Endothelial cell of umbilical vein (primary cell): ENCODE measurements around the gene CHI3L2. TPM values are rescaled to one million over a fixed set of nuclear protein-coding genes. Genes with fewer than 3 reads are reported as not detected.

Source experiments
- BruUV-seq: library from RNA; stranded (reverse); fragments of 400-500 nt; replicated peaks from 2 replicates; lab custom pipeline; 2021; lab: Mats Ljungman, UMichigan
- CTCF ChIA-PET: fragments of 300-600, 350-600 bp; sonication (Branson Sonifier 250); formaldehyde crosslinking; loops from one replicate; lab custom pipeline; 2021; ENCODE audit warnings: antibody characterized with exemption, inconsistent platforms; lab: Charles Lee
- POLR2A ChIA-PET: fragments of 300-600, 350-600 bp; sonication (Branson Sonifier 250); formaldehyde crosslinking; loops from one replicate; lab custom pipeline; 2021; ENCODE audit warnings: antibody characterized with exemption, inconsistent platforms; lab: Charles Lee
- DNase-seq: peaks from one replicate; pipeline ENCODE4 v3.0.0-alpha.2; 2011; ENCODE audit warnings: low read depth, low spot score
- FAIRE-seq: peaks from 2 replicates; lab custom pipeline; 2011; peaks lifted over from hg19 to GRCh38; lab: Jason Lieb, UNC
- H2AFZ ChIP-seq: 2 replicates; pipeline ENCODE4 v1.6.0; 2012; ENCODE audit warnings: low read depth, low read length, control low read depth, inconsistent platforms
- H3K27ac ChIP-seq: 2 replicates; pipeline ENCODE4 v1.5.1; 2011; ENCODE audit warnings: low read depth, mild to moderate bottlenecking, control low read depth, low read length, moderate library complexity; ENCODE audit not compliant: insufficient read depth
- H3K27me3 ChIP-seq, 2 experiments: 2 replicates each; pipeline versions ENCODE4 v1.6.0 to v1.6.1; 2011; ENCODE audit warnings: low read length in 2 of 2, mixed read lengths in 1 of 2; ENCODE audit not compliant: control insufficient read depth in 2 of 2, insufficient read depth in 2 of 2
- H3K36me3 ChIP-seq, 2 experiments: 2 replicates in 1 of 2; 3 replicates in 1 of 2; pipeline ENCODE4 v1.5.1; 2011; ENCODE audit warnings: low read length in 2 of 2, mild to moderate bottlenecking in 1 of 2, moderate library complexity in 1 of 2; ENCODE audit not compliant: control insufficient read depth in 2 of 2, insufficient read depth in 2 of 2; ENCODE audit errors: extremely low read depth in 1 of 2
- H3K4me1 ChIP-seq: 3 replicates; pipeline ENCODE4 v1.5.1; 2011; ENCODE audit warnings: mild to moderate bottlenecking, low read length; ENCODE audit not compliant: control insufficient read depth, insufficient read depth; ENCODE audit errors: extremely low read depth
- H3K4me2 ChIP-seq: 2 replicates; pipeline ENCODE4 v1.6.1; 2011; ENCODE audit warnings: low read length, control low read depth, mixed read lengths; ENCODE audit not compliant: insufficient read depth
- H3K4me3 ChIP-seq, 3 experiments: fragments of 200-600 bp in 1 of 3; sonication (generic), shearing (Covaris generic) in 1 of 3; replicated peaks in 1 of 3; 2 replicates each; pipeline ENCODE4 v1.5.1; 2011 to 2016; ENCODE audit warnings: control low read depth in 3 of 3, low read length in 3 of 3, mild to moderate bottlenecking in 2 of 3, inconsistent platforms in 1 of 3, low read depth in 1 of 3, moderate library complexity in 1 of 3; ENCODE audit not compliant: insufficient read depth in 1 of 3
- H3K79me2 ChIP-seq: 2 replicates; pipeline ENCODE4 v1.6.0; 2012; ENCODE audit warnings: low read length, inconsistent platforms; ENCODE audit not compliant: control insufficient read depth, insufficient read depth
- H3K9ac ChIP-seq: replicated peaks from 2 replicates; pipeline ENCODE3; 2011; ENCODE audit warnings: low read length, control low read depth; ENCODE audit not compliant: insufficient read depth; ENCODE audit errors: extremely low read depth
- H3K9me1 ChIP-seq: replicated peaks from 3 replicates; pipeline ENCODE4 v1.6.0; 2011; ENCODE audit warnings: mild to moderate bottlenecking, low read length; ENCODE audit not compliant: control insufficient read depth, insufficient read depth; ENCODE audit errors: extremely low read depth
- H3K9me3 ChIP-seq: replicated peaks from 2 replicates; pipeline ENCODE4 v1.5.1; 2012; ENCODE audit warnings: low read length, inconsistent platforms; ENCODE audit not compliant: control insufficient read depth, insufficient read depth
- H4K20me1 ChIP-seq: replicated peaks from 2 replicates; pipeline ENCODE3; 2011; ENCODE audit warnings: mild to moderate bottlenecking, low read length; ENCODE audit not compliant: control insufficient read depth, insufficient read depth; ENCODE audit errors: extremely low read depth
- EZH2 ChIP-seq: IDR thresholded peaks from 2 replicates; pipeline ENCODE4 v1.6.1; 2012; ENCODE audit warnings: borderline replicate concordance, low read depth, mild to moderate bottlenecking, moderate library complexity, low read length, inconsistent platforms; ENCODE audit not compliant: severe bottlenecking
- FOS ChIP-seq: IDR thresholded peaks from 2 replicates; pipeline ENCODE4 v1.6.1; 2011; ENCODE audit warnings: mild to moderate bottlenecking, low read length, moderate library complexity, borderline replicate concordance; ENCODE audit not compliant: insufficient read depth
- GATA2 ChIP-seq: IDR thresholded peaks from 2 replicates; pipeline ENCODE4 v1.7.0; 2011; ENCODE audit warnings: low read depth, mild to moderate bottlenecking, moderate library complexity, mixed read lengths, low read length; ENCODE audit not compliant: insufficient read length, insufficient read depth
- JUN ChIP-seq: IDR thresholded peaks from 2 replicates; pipeline ENCODE4 v1.6.1; 2011; ENCODE audit warnings: borderline replicate concordance, low read depth; ENCODE audit not compliant: insufficient read length, insufficient read depth
- MYC ChIP-seq: IDR thresholded peaks from one replicate; pipeline ENCODE4 v1.6.1; 2011; ENCODE audit warnings: mild to moderate bottlenecking, low read depth, low read length
- POLR2A ChIP-seq: IDR thresholded peaks from 2 replicates; pipeline ENCODE4 v1.6.1; 2012; ENCODE audit warnings: low read depth, mild to moderate bottlenecking, control low read depth, low read length
- POLR2AphosphoS5 ChIP-seq: IDR thresholded peaks from 2 replicates; pipeline ENCODE4 v1.6.1; 2012; ENCODE audit warnings: low read depth, mild to moderate bottlenecking, control low read depth, low read length, moderate library complexity; ENCODE audit not compliant: insufficient read depth
- dilution Hi-C: fragments of 300-500 bp; cut with MboI; formaldehyde crosslinking; loops from one replicate; pipeline ENCODE4 v1.15.0; 2019; ENCODE audit warnings: low sequenced_read_pairs; ENCODE audit not compliant: extremely low pct_ligation_motif_present
- intact Hi-C: fragments of 100-400 bp; cut with micrococcal nuclease; formaldehyde crosslinking; loops from one replicate; pipeline ENCODE4 v1.10.0; 2022
- polyA plus RNA-seq, 4 experiments: library from polyadenylated mRNA; depleted of rRNA in 3 of 4; stranded (reverse) in 3 of 4; unstranded in 1 of 4; fragments of >200 nt; gene quantifications; 2 replicates each; pipeline versions ENCODE4 v1.2.1 to v1.2.3, GENCODE V29; 2011 to 2012; ENCODE audit warnings: missing spikeins in 1 of 4
- total RNA-seq: library from RNA; stranded (reverse); gene quantifications from 2 replicates; pipeline ENCODE4 v1.2.3, GENCODE V29; 2021
- TF ChIP-seq, protein P1 (sequence below): IDR thresholded peaks from 2 replicates; pipeline ENCODE4 v1.6.1; 2011; ENCODE audit not compliant: insufficient read depth, insufficient read length
- TF ChIP-seq, protein P2 (sequence below), 2 donors: IDR thresholded peaks; 1 replicate in 1 of 2; 2 replicates in 1 of 2; pipeline ENCODE4 v1.5.1; 2011; ENCODE audit warnings: low read length in 2 of 2, mild to moderate bottlenecking in 2 of 2, moderate library complexity in 2 of 2, control low read depth in 1 of 2, inconsistent platforms in 1 of 2, low read depth in 1 of 2; ENCODE audit not compliant: insufficient read depth in 1 of 2; ENCODE audit errors: extremely low read depth in 1 of 2

Gene CHI3L2
- total and polyA plus RNA-seq, 2 donors (not counting 3 experiments of a cell fraction or from before 2014, with no cell fraction given): not detected

DNA sequence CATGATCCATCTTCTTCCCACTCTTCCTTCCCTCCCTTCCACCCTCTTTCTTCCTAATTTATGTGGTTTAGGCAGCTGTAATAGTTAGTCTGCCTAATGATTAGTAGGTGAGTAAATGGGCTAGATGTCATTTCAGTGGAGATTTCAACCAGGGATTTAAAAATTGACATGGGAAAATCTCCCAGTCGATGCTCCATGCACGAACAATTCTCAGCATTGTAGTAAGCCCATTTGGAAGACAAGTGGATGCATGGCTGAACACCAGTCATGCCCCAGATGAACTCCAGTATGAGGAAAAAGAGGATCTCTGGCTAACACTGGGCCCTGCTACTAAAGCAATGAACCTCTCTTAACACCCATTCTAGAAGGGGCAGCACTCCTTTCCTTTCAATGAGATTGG lies 25.3 kb downstream of the CHI3L2 start:
- no peaks in the 10 kb centered on the region for H3K4me1 ChIP-seq
- intact Hi-C loops (no loop called here), dilution Hi-C loops (no loop called here)
- POLR2A ChIA-PET: no interaction called here
- no peak overlapping the region for H3K4me3 ChIP-seq
- BruUV-seq: no TSS peak
- DNase-seq: no peak
- H3K9ac ChIP-seq: no peak overlapping the region
- no peaks in the 10 kb centered on the region for H3K79me2 ChIP-seq
- no peaks in the 10 kb centered on the region for H3K27me3 ChIP-seq
- no peak for TF ChIP-seq GATA2
- TF ChIP-seq, protein P1, sequence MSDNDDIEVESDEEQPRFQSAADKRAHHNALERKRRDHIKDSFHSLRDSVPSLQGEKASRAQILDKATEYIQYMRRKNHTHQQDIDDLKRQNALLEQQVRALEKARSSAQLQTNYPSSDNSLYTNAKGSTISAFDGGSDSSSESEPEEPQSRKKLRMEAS: no peak
- no peak for TF ChIP-seq POLR2AphosphoS5
- TF ChIP-seq JUN: no peak
- no peak for TF ChIP-seq MYC
- no peak overlapping the region for H3K27ac ChIP-seq
- no peak overlapping the region for H3K4me2 ChIP-seq
- no peaks in the 10 kb centered on the region for H3K9me3 ChIP-seq
- H4K20me1 ChIP-seq: no peaks in the 10 kb centered on the region
- no peak for FAIRE-seq
- CTCF ChIA-PET: no interaction called here
- H3K36me3 ChIP-seq: no peaks in the 10 kb centered on the region
- no peak overlapping the region for H2AFZ ChIP-seq
- no peaks in the 10 kb centered on the region for H3K9me1 ChIP-seq

DNA sequence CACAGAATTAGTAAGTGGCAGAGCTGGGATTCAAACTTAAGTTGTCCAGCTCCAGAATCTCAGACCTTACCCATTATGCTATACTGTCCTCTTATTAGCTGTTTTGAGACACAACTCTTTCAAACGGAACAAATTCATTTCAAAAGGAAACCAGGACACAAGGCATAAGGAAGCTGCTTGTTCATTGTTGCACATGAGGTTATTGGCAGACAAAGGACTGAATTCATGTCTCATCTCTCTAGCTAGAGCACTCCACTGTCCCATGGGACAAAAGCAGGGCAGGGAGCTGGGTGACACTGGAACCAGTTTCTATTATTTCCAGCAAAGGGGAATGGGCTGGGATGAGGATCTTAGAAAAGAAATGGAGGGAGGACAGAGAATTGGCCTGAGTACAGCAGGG lies 26.4 kb downstream of the CHI3L2 start:
- ChIA-PET POLR2A (no interaction called here), CTCF (no interaction called here)
- dilution Hi-C loops (no loop called here), intact Hi-C loops (no loop called here)
- DNase-seq (no peak), FAIRE-seq (no peak)
- Histone ChIP-seq H4K20me1 (no peaks in the 10 kb centered on the region), H3K36me3 (no peaks in the 10 kb centered on the region), H3K79me2 (no peaks in the 10 kb centered on the region), H2AFZ (no peak overlapping the region), H3K27ac (no peak overlapping the region), H3K4me1 (no peaks in the 10 kb centered on the region), H3K4me3 (no peak overlapping the region), H3K9ac (no peak overlapping the region), H3K27me3 (no peaks in the 10 kb centered on the region), H3K9me3 (no peaks in the 10 kb centered on the region), H3K4me2 (no peak overlapping the region), H3K9me1 (no peaks in the 10 kb centered on the region)
- no peak for TF ChIP-seq GATA2
- no peak for TF ChIP-seq POLR2A
- TF ChIP-seq FOS: no peak
- no peak for TF ChIP-seq EZH2
- no peak for TF ChIP-seq POLR2AphosphoS5
- TF ChIP-seq, protein P1: no peak
- TF ChIP-seq, protein P2, sequence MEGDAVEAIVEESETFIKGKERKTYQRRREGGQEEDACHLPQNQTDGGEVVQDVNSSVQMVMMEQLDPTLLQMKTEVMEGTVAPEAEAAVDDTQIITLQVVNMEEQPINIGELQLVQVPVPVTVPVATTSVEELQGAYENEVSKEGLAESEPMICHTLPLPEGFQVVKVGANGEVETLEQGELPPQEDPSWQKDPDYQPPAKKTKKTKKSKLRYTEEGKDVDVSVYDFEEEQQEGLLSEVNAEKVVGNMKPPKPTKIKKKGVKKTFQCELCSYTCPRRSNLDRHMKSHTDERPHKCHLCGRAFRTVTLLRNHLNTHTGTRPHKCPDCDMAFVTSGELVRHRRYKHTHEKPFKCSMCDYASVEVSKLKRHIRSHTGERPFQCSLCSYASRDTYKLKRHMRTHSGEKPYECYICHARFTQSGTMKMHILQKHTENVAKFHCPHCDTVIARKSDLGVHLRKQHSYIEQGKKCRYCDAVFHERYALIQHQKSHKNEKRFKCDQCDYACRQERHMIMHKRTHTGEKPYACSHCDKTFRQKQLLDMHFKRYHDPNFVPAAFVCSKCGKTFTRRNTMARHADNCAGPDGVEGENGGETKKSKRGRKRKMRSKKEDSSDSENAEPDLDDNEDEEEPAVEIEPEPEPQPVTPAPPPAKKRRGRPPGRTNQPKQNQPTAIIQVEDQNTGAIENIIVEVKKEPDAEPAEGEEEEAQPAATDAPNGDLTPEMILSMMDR (IDR thresholded peaks at IDR 0.05; ENCODE audit: extremely low read depth in 1 of 2, insufficient read depth in 1 of 2, low read depth in 1 of 2, low read length in 2 of 2): no peak
- no peak for TF ChIP-seq MYC
- no peak for TF ChIP-seq JUN
- BruUV-seq: no TSS peak
